Stomach (tissue), 4 donors: ENCODE measurements around the gene DYSF.

Experiments used
- CTCF ChIP-seq, 7 experiments: fragments of 450-650 bp in 4 of 7; fragments of 200-600 bp in 3 of 7; sonication (generic) in 3 of 7; IDR thresholded peaks; one replicate each; pipeline ENCODE4 v1.5.1; 2016 to 2019; ENCODE audit warnings: antibody characterized with exemption in 7 of 7, control low read depth in 2 of 7, mild to moderate bottlenecking in 1 of 7
- POLR2A ChIP-seq, 4 donors: fragments of 450-650 bp; IDR thresholded peaks; one replicate each; pipeline ENCODE4 v1.6.1; 2016; ENCODE audit warnings: antibody characterized with exemption in 4 of 4, control low read depth in 2 of 4, mild to moderate bottlenecking in 1 of 4, moderate library complexity in 1 of 4
- POLR2AphosphoS5 ChIP-seq, 3 donors: sonication (generic); formaldehyde crosslinking; IDR thresholded peaks; one replicate each; pipeline ENCODE4 v1.6.1; 2016; ENCODE audit warnings: antibody characterized with exemption in 3 of 3

DNA sequence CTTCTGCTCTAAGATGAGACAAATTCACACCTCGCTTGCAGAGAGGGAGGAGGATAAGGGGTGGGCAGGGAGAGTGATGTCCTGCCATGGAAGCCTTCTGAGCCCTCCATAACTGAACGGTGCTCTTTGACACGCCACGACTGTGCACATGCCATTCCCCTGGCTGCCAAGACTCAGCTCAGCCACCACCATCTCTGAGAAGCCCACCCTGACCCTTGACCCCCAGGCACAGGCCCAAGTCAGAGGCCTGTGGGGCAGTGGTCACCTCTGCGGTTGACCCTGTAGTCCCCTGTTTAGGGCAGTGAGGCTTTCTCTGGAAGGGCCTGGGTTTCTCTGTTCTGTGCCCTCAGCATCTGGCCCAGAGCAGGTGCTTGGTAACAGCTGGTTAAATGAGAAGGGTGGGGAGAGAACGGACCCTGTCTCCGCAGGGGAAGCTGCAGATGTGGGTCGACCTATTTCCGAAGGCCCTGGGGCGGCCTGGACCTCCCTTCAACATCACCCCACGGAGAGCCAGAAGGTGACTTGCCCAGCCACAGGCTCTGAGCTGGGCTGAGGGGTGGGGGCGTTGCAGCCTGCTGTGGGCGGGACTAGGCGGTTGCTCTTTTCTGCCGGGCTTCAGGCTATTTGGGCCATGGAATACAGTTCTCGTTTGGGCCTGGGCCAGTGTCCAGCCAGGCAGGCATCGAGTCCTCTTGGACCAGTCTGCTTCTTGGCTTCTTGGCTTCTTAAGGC lies 215.1 kb downstream of the DYSF start:
- TF ChIP-seq CTCF (IDR thresholded peaks at IDR 0.05): no peak
- no peak for TF ChIP-seq POLR2AphosphoS5 (IDR thresholded peaks at IDR 0.05)
- no peak for TF ChIP-seq POLR2A (IDR thresholded peaks at IDR 0.05)
